ENCODE data around the gene DCTPP1.
"Not testable (repeated sequence)": the region's sequence is repeated elsewhere in the genome, so short reads cannot be mapped to it uniquely, and the experiment has no call there.

DCTPP1 gene

GRCh38 chr16:30429678-30430427, at the start of gene DCTPP1:
DCTPP1 (minus strand) TSS chr16:30430030; CDS start chr16:30429980, 50 bp downstream.
- DNase-seq, result peak; percentile 99

GRCh38 chr16:30478766-30479478, 49.1 kb upstream of the DCTPP1 start:
- no peak for DNase-seq

GRCh38 chr16:30477773-30478172, 47.9 kb upstream of the DCTPP1 start:
- DNase-seq, result not testable (repeated sequence)

GRCh38 chr16:30476991-30477390, 47.2 kb upstream of the DCTPP1 start:
- DNase-seq, result no peak

GRCh38 chr16:30474684-30475083, 44.9 kb upstream of the DCTPP1 start:
- DNase-seq, result no peak

- DNase-seq, result no peak
Observed at GRCh38 chr16:30474074-30474452, 44.2 kb upstream of the DCTPP1 start.

- no peak for DNase-seq
Observed at GRCh38 chr16:30473231-30474073, 43.6 kb upstream of the DCTPP1 start.

GRCh38 chr16:30472328-30472942, 42.6 kb upstream of the DCTPP1 start, which contains the start of gene ITGAL:
ITGAL (plus strand) TSS chr16:30472742; CDS start chr16:30472838, 96 bp downstream.
- DNase-seq, result no peak

GRCh38 chr16:30470632-30470995, 40.8 kb upstream of the DCTPP1 start:
- DNase-seq, result no peak

- no peak for DNase-seq
Observed at GRCh38 chr16:30470170-30470512, 40.3 kb upstream of the DCTPP1 start.

GRCh38 chr16:30464078-30464477, 34.2 kb upstream of the DCTPP1 start:
- DNase-seq, result no peak

- not testable (repeated sequence) for DNase-seq
Observed at GRCh38 chr16:30461426-30461825, 31.6 kb upstream of the DCTPP1 start.

- DNase-seq, result no peak
Observed at GRCh38 chr16:30459456-30459855, 29.6 kb upstream of the DCTPP1 start.

- no peak for DNase-seq
Observed at GRCh38 chr16:30458561-30459394, 28.9 kb upstream of the DCTPP1 start.

- no peak for DNase-seq
Observed at GRCh38 chr16:30457743-30458560, 28.1 kb upstream of the DCTPP1 start.

- DNase-seq, result no peak
Observed at GRCh38 chr16:30457256-30457655, 27.4 kb upstream of the DCTPP1 start.

GRCh38 chr16:30456302-30456701, 26.5 kb upstream of the DCTPP1 start:
- DNase-seq, result no peak

GRCh38 chr16:30452709-30453580, 23.1 kb upstream of the DCTPP1 start:
- DNase-seq, result not testable (repeated sequence)

- DNase-seq, result no peak
Observed at GRCh38 chr16:30449116-30449435, 19.2 kb upstream of the DCTPP1 start.

GRCh38 chr16:30447512-30448226, 17.8 kb upstream of the DCTPP1 start:
- DNase-seq, result no peak
